Activated T-helper 1 cell treated with Interleukin-2 at 50 U/mL for 16 hours (primary cell): ENCODE results near the gene ACAA1.
"Not testable (repeated sequence)": the region's sequence is repeated elsewhere in the genome, so short reads cannot be mapped to it uniquely, and the experiment has no call there.

Experiments
- DNase-seq: peaks from one replicate; pipeline ENCODE4 v3.0.0-alpha.2; 2020; ENCODE audit warnings: low read depth

Gene ACAA1

DNA sequence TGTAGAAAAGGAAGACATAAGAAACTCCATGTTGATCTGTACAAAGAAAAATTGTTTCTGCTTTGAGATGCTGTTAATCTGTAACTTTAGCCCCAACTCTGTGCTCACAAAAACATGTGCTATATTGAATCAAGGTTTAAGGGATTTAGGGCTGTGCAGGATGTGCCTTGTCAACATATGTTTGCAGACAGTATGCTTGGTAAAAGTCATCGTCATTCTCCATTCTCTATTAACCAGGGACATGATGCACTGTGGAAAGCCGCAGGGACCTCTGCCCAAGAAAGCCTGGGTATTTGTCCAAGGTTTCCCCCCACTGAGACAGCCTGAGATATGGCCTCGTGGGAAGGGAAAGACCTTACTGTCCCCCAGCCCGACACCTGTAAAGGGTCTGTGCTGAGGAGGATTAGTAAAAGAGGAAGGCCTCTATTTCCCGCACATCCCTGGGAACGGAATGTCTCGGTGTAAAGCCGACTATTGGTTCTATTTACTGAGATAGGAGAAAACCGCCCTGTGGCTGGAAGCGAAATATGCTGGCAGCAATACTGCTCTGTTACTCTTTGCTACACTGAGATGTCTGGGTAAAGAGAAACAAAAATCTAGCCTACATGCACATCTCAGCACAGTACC, 2.3 kb downstream of the ACAA1 start:
- DNase-seq = not testable (repeated sequence)

DNA sequence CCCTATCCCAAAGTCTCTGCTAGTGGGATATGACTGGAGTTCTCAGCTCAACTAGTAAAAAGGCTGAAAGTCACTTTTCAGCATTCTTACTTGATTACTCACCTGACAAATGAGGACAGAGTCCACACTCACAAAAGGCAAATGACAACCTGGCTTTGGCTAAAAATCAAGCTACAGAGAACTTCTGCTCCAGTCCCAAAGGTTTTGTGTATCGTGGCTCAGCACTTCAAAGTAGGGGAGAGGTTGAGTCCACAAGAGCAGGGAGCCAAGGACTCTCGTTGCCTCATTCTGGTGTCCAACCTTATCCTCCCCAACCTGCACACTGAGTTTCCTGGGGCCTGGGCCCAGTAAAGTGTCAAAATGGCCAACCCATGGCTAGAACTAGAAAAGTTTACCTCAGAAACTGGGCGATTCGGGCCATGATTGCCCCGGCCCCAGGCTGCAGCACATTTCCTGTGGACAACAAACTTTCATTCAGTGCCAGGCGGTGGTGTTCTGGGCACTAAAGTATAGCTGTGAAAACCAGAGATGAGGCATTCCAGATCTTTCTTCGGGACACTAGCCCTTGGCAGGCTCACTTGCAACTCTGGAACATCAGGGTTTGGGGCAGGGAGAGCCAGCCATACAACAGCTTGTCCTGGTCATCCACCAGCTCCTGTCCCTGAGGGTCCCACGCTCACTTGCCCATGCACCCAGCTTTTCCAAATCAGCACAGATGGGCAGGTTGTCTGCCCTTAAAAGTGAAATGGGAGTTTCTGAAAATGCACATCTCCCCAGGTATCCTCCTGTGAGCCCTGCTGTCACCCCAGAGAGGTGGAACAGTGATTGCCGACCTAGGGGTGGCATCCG, 3.1 kb downstream of the ACAA1 start:
- DNase-seq = no peak

DNA sequence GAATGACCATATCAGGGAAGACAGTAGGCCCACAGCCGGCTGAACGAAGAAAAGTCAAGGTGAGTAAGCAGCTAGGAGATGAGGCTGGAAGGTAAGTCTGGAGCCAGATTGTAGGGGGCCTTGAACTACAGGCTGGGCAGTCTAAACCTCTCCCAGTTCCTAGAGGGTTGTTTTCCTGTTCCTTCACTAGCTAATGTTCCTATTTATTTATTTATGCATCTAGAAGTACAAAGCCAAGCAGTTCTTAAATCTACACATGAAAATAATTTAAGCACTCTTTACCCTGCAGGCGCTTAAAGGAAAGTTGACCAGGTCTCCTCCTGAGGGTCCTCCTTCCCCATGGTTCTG, 3.7 kb downstream of the ACAA1 start:
- DNase-seq = no peak

DNA sequence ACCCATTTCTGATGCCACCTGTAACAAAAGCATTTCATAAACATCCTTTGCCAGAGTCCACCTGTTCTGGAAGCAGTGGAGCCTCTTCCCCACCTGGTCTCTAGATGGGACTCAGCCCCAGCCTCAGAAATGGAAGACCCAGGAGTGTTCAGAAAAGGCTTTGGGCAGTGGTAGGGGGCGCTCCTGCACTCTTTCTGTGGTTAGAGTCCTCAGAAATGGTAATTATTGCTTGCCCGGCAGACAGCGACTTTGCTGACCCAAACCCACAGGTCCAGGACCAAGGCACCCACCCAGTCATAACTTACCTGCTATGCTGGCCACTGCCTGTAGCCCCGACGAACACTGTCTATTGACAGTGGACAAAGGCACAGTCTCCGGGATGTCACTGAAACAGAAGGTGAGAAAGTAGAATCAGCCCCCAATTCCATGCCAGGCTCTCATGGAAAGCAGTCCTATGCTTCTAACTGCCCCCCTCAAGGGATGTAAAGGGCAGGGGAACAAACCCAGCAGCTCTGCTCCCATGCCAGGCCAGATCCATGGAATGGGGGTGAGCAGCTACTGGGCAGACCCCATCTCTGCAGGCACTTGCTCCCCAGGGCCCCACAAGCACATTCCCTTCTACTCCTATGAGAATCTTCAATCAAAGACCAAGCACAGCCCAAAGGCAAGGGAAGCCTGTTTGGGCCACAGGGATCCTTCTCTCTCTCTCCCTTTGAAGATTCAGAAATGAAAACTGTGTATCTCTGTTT, 5.1 kb downstream of the ACAA1 start:
- DNase-seq = no peak

DNA sequence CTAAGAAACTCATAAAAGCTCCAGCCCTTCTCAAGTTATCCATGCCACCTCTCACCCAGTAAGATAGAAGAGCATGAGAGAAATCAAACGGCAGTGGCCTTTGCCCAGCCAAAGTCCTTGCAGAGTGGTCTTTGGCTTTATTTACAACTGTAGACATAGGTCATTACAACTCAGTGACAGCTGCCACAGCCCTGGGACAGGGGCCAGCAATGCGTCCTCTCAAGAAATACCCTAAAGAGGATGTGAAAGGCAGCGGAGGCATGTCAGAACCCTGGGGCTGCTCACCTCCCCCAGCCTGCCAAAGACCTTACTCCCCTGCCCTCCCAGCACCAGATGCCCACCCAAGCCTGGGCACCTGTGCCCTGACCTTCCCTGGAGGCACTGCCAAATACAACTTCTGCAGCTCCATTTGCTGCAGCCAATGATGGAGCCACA, 6.3 kb downstream of the ACAA1 start:
- no peak for DNase-seq

DNA sequence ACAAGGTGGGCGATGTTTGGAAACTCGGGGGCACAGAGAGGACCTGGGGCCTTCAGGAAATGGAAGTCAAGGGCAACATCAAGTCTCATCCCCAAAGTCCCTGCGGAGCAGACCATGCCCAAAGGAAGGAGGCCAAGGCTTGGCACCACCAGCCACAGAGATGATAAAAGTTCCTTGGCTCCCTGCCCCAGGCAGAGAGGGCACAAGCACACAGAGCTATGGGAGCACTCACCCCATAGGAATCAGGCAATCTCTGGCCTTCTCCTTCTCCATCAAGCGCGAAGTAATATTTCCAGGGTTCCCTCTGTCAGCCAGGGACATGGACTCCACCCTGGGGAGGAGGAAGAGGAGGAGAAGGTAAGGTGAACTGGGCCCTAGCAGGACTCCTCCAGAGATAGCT, 7.9 kb downstream of the ACAA1 start:
- DNase-seq = no peak

DNA sequence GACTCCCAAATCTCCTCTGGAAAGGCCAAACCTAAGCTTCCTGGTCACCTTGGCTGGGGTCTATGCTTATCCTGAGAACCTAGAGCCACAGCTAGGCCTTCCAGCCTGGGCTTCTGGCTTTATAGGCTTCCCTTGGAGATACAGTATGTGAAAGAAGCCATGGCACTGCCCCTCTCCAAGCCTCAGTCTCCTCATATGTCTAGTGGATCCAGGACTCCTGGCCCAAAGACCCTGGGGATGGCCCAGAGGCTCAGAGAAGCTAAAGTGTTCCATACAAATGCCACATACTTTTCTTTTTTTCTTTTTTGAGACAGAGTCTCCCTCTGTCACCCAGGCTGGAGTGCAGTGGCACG, 8.6 kb downstream of the ACAA1 start:
- DNase-seq = no peak

DNA sequence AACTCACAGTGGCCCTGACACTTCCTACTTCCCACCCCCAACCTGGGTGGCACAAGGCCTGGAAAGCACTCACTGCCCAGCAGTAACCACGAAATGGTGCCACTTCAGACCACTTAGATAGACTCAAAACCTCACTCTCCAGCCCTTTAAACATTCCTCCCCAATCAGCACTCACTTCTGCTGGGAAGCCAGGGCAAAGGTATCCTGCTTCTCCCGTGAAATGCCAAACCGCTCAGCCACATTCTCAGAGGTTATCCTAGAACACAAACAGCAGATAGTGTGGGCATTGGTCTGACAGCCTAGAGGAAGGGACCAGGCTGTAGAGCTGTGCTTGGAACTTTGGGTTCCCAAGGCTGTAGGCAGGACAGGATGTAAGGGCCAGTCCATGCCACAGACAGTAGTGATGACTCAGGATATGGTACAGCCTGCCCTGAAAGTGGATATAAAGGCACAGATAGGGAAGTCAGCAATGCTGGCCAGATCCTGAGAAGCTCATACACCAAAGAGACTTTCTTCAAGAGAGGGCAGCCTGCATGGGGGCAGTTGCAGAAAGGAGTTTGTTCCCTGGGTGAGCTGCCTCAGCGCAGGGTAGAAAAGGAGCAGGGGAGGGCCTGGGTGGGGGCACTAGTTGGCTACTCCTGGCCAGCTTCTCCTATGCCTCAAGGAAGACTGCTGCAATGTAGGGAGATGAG, 9.2 kb downstream of the ACAA1 start:
- no peak for DNase-seq

DNA sequence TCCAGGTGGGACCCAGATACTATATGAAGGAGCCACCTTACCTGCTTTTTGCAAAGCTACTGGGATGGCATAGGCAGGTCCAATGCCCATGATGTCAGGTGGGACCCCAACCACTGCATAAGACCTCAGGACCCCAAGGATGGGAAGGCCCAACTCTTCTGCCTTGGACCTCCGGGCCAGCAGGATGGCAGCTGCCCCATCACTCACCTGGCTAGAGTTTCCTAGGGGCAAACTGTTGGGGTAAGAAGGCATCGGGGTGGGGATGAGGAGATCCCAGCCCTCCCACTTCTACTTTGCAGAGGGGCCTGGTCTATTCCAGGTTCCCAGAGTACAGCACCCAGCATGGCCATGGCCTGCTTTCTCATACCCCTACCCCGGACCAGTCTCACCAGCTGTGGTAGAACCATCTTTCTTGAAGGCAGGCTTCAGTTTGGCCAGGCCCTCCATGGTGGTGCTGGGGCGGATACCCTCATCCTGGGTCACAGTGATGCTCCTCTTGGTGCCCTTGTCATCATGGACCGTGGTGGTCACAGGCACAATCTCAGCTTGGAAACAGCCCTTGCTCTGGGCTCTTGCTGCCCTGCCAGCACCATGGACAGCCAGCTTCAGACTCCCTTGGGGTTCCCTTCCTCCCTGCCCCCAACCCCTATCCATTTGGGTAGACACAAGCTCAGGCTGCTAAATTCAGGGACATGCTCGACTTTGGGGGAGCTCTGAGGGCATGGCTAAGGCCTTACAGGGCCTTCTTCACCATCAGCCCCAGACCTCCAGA, 10.6 kb downstream of the ACAA1 start:
- no peak for DNase-seq

DNA sequence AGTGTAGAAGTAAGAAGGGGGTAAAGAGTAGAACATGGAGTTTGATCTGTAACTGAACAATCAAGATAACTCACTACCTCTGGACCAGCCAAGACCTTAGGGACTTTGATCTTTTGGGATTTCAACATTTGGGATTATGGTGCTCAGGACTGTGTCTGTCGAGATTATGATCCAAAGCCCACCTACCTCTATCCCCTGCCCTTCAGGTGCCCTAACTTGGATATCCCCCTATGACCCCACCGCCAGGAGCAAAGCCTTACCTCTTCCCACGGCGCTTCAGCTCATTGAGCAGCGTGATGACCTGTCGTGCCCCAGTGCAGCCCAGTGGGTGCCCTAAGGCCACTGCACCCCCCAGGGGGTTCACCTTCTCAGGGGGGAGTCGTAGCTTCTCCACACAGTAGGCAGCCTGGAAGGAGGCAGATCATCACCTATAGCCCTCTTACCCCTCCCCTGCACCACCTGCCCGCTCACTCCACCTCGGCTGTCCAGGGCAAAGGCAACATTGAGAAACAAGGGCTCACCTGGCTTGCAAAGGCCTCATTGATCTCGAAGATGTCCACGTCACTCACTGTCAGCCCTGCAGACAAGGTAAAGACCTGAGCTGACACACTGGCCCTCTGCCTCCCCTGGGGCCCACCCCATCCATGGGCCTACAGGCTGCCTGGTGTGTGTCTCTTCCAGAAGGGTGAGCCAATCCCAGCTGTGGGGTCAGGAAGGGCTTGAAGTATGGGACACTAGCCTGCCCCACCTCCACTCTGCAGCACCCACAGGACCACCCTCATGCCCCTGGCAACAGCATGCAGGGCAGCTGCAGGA, 11.4 kb downstream of the ACAA1 start:
- no peak for DNase-seq

DNA sequence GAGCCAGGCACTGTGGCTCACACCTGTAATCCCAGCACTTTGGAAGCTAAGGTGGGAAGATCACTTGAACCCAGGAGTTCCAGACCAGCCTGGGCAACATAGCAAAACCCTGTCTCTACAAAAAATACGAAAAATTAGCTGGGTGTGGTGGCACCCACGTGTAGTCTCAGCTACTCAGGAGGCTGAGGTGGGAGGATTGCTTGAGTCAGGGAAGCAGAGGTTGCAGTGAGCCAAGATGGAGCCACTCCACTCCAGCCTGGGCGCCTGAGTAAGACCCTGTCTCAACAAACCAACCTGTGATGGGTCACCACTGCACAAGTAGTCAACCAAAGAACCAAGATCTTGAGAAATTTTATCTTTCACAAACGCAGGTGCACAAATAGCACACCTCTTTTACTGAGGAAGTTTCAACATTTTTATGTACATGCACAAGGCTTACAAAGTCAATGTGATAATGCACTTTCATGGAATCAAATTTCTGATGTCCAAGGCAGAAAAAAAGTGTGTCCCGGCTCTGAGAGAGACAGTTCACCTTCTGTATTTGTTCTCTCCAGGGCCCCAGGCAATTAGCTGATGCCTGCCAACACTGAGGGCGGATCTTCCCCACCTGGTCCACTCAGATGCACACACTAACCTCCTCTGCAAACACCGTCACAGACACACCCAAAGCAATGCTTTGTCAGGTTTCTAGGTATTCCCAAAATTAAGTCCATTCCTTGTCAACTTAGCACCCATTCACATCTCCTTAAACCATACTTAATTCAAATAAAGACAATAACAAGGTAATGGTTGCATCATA, 12.4 kb downstream of the ACAA1 start:
- no peak for DNase-seq

DNA sequence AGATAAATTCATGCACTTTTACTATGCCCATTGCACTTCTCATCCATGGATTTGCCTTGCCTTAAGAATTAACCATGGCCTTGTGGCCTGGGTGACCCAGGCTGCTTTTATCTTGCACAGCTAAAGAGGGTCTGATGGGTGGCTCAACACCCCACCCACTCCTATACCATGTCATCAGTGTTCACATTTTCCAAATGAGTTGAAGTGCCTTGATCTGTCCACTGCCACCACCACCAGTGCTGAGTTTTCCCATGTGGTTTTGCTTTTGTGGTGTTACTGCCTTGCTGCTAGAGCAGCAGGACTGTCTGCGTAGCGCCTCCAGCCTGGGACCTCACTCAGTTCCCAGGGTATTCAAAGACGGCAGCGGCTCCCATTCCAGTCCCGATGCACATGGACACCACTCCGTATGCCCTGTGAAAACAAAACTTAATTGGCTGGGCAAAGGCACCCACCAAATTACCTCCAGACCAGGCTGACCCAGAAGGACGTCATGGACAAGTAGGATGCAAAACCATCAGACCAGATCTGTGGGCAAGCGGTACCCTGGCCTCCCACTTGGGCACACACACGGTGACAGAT, 14.1 kb downstream of the ACAA1 start:
- no peak for DNase-seq

DNA sequence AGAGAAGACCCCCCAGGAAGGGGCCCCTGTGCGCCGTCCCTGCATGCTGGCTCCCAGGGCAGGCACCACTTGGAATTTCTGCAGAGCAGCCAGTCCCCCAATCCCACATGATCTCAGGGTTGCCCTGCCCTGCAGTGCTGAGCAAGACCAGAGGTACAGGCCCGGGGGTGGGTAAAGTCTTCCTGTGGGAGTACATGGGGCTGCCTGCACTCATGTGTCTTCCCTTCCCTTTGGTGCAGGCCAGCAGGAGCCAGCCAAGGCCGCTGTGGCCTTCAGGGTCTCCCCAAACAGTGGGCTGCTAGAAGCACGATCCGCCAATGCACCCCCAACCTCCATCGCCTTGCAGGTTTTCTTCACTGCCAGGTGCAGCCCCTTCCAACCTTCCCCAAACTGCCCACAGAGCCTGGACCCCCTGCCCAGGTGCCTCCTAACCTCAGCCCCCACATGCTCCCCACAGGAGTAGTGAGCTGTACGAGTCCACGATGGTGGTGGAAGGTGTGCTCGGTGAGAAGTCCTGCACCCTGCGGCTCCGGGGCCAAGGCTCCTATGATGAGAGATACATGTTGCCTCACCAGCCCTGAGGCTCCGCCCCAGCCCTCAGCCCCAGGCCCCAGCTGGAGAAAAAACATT, 15.0 kb downstream of the ACAA1 start:
- DNase-seq = no peak

DNA sequence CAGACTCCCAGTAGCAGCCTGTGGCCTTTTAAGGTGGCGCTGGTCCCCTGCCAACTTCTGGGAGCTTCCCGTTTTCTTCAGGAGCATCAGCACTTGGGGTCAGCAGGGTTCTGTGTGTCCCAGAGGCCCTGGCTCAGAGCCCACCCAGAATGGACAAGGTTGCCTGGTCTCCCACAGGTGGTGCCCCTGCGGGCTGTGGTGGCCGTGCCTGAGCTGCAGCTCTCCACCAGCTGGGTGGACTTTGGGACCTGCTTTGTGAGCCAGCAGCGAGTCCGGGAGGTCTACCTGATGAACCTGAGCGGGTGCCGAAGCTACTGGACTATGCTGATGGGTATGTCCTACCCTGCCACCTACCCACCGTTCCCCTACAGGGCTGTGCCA, 15.5 kb downstream of the ACAA1 start:
- no peak for DNase-seq

DNA sequence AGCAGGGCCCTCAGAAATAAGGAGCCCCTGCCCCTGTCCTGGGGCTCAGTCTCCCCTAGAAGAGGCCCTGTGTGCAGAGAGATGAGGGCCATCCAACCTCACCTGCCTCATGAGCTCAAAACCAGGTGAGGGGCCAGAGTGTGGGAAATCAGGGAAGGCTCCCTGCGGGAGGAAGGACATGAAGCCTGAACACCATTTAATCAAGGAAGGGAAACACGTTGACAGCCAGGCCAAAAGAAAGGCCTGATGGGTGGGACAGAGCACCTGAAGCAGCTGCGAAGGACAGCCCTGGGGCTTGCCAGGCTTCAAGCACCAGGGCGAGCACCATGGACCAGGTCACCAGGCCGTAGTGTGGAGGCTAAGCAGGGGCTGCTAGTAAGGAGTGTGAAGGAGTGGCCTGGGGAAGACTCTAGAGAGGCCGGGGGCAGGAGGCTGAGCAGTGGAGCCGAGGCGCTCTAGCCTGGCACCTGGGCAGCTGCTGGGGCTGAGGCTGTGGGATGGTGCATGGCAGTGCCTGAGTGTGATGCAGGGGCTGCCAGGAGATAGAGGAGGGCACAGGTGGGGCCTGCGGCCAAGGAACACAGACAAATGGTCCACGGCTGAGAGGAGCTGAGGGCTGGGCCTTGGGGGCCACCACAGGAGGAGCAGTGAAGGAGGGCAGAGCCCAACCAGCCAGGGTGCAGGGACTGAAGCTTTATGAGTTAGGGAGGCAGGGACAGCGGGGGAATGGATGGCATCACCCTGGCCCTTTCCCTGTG, 16.1 kb downstream of the ACAA1 start:
- DNase-seq = no peak

DNA sequence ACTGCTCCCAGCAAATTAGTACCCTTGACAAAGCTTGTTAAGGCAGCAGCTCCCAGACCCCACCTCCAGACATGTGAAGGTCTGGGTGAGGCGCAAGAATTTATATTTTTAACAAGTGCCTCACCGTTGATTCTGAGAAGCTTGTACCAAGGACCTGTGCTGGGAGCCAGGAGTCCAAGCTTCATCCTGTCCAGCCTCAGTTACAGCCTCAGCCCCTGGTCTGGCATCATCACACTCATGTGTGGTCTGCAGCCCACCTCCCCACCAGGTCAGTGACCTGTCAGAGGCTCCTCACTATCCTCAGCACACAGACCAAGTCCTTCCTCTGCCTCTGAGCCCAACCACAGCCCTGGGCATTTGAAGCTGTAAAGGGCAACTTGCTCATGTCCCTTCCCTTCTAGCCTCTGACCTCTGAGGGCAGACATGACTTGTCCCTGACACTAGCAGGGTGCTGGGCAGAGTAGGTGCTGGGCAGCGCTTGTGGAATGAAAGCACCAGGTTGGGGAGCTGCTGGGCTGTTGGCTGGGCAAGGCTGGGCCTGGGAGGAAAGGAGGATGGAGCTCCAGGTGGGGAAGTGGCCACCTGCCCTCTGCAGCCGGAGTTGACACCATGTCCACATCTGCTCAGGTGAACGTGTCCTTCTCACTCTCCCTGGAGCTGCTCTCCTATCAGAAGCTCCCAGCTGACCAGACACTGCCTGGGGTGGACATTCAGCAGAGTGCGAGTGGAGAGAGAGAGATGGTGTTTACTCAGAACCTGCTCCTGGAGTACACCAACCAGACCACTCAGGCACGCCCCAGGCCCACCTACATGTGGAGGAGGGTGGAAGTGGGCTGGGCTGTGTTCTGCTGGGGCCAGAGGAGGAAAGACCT, 16.9 kb downstream of the ACAA1 start:
- DNase-seq = no peak

DNA sequence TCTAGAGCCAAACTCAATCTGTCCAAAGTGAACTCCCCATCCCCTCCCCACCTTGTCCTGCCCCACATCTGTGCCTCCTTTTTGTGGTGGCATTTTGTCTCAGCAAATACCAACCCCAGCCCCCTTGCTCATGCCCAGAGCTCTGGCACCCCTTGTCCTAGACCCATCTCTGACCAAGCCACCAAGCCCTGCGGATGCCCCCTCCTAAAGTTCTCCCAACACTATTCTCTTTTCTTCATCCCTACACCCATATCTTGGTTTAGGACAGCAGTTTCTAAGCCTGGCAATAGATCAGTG, 17.7 kb downstream of the ACAA1 start:
- DNase-seq = no peak
